Astrocyte of the spinal cord (primary cell): Measurements from ENCODE around the gene SP3.

Source experiments
- DNase-seq: peaks from one replicate; pipeline ENCODE4 v3.0.0; 2011; ENCODE audit warnings: low read depth, low spot score
- H3K4me3 ChIP-seq: 2 replicates; pipeline ENCODE4 v1.5.1; 2011; ENCODE audit warnings: low read depth, mild to moderate bottlenecking, low read length, moderate library complexity
- CTCF ChIP-seq: IDR thresholded peaks from 2 replicates; pipeline ENCODE4 v1.5.1; 2012; ENCODE audit warnings: low read depth, mild to moderate bottlenecking, low read length, inconsistent platforms
- in situ Hi-C: cut with HindIII; loops from 2 replicates; pipeline ENCODE4 v1.10.0; 2017; ENCODE audit warnings: low sequenced_read_pairs

SP3 gene

GRCh38 chr2:173997753-173998152 is 32.6 kb upstream of the SP3 start:
- TF ChIP-seq CTCF: no peak
- H3K4me3 ChIP-seq: no peak overlapping the region
- in situ Hi-C loops: no loop called here
- DNase-seq: peak; percentile 29

GRCh38 chr2:173997269-173997668 is 32.1 kb upstream of the SP3 start:
- in situ Hi-C loops: no loop called here
- DNase-seq: no peak
- TF ChIP-seq CTCF: no peak
- no peak overlapping the region for H3K4me3 ChIP-seq

- DNase-seq: no peak
- no peak for TF ChIP-seq CTCF
- H3K4me3 ChIP-seq: no peak overlapping the region
- in situ Hi-C loops: no loop called here
Observed at GRCh38 chr2:173996766-173997165, 31.6 kb upstream of the SP3 start.

- in situ Hi-C loops: no loop called here
- H3K4me3 ChIP-seq: no peak overlapping the region
- TF ChIP-seq CTCF: no peak
- DNase-seq: no peak
Observed at GRCh38 chr2:173993459-173993858, 28.3 kb upstream of the SP3 start.

GRCh38 chr2:173991856-173992588 is 26.8 kb upstream of the SP3 start:
- in situ Hi-C loops: no loop called here
- no peak for TF ChIP-seq CTCF
- peak; percentile 33 for DNase-seq
- H3K4me3 ChIP-seq: no peak overlapping the region

- in situ Hi-C loops: no loop called here
- no peak for TF ChIP-seq CTCF
- DNase-seq: peak; percentile 68
- H3K4me3 ChIP-seq: no peak overlapping the region
Observed at GRCh38 chr2:173990970-173991819, 26.0 kb upstream of the SP3 start.
